AG10803 (cell line): ENCODE results near the gene MYH16.
"Not testable (repeated sequence)": the region's sequence is repeated elsewhere in the genome, so short reads cannot be mapped to it uniquely, and the experiment has no call there.

Experiments used
- DNase-seq: peaks from one replicate; pipeline ENCODE4 v3.0.0; 2010; ENCODE audit warnings: low read depth
- H3K4me3 ChIP-seq: 2 replicates; pipeline ENCODE4 v1.5.1; 2011; ENCODE audit warnings: mild to moderate bottlenecking, low read length, control low read depth
- TF ChIP-seq, protein P1 (sequence below): conservative IDR thresholded peaks from 2 replicates; pipeline ENCODE4 v1.5.1; 2011; ENCODE audit warnings: mild to moderate bottlenecking, low read length, control low read depth, inconsistent platforms

MYH16 gene

DNA sequence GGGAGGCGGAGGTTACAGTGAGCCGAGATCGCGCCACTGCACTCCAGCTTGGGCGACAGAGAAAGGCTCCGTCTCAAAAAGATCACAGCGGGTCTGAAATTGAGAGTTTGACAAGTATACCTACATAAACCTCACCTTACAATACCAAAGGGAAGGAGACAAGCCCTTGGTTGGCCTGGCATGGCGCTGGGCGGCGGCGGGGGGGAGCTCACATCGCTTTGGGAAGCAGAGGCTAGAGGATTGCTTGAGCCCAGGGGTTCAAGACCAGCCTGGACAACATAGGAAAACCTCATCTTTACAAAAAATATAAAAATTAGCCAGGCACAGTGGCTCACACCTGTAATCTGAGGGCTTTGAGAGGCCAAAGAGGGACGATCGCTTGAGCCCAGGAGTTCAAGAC, 51.9 kb downstream of the MYH16 start:
- no peak overlapping the region for H3K4me3 ChIP-seq
- DNase-seq, result no peak
- TF ChIP-seq, protein P1, sequence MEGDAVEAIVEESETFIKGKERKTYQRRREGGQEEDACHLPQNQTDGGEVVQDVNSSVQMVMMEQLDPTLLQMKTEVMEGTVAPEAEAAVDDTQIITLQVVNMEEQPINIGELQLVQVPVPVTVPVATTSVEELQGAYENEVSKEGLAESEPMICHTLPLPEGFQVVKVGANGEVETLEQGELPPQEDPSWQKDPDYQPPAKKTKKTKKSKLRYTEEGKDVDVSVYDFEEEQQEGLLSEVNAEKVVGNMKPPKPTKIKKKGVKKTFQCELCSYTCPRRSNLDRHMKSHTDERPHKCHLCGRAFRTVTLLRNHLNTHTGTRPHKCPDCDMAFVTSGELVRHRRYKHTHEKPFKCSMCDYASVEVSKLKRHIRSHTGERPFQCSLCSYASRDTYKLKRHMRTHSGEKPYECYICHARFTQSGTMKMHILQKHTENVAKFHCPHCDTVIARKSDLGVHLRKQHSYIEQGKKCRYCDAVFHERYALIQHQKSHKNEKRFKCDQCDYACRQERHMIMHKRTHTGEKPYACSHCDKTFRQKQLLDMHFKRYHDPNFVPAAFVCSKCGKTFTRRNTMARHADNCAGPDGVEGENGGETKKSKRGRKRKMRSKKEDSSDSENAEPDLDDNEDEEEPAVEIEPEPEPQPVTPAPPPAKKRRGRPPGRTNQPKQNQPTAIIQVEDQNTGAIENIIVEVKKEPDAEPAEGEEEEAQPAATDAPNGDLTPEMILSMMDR, result no peak

GRCh38 chr7:99325001-99325493, 52.4 kb downstream of the MYH16 start:
- TF ChIP-seq, protein P1, result no peak
- DNase-seq, result no peak

DNA sequence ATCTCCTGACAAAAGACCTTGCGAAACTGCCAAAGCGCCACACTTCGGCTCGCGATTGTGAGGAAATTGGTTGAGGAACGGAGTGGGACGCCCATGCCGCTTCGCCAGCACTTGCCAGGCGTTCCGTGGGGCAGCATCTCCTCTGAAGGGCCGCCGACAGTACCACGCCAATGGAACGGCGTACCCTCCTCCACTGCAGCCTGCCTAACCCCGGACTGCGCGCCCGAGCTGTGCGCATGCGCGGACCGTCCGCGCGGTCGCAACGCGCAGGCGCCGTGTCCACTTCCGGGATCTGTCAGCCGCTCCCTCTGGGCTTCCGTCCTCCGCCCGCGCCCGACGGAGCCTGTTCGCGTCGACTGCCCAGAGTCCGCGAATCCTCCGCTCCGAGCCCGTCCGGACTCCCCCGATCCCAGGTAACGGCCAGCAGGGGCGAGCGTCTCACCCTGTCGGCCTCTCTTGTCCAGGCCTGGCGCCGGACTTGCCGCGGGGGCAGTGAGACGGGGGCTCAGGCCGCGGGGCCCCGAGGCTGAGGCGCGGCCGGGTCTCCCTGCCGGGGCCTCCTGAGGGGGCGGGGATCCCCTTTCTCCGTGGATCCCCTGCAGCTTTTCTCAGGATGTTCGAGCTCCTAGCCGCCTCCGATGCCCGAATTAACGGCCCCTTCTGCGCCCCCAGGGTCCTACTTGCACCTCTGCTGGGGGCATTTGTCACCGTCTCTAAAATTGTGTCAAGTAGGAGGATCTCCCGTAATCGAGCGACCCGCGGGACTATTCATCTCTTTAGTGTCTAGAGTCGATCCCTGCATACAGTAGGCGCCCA, 53.2 kb downstream of the MYH16 start, which contains the start of gene ARPC1A:
TSS of gene ARPC1A (plus strand) at position 307 of the 816 bp plus-strand sequence. CDS start 7,456 bp downstream, outside the sequence.
- TF ChIP-seq, protein P1, result peak; percentile 28
- H3K4me3 ChIP-seq, result peak within 1 kb of the TSS; percentile 97
- peak; percentile 90 for DNase-seq

More at GRCh38 chr7:99325001-99325493, 52.4 kb downstream of the MYH16 start:
- peak overlapping the region; percentile 97 for H3K4me3 ChIP-seq

DNA sequence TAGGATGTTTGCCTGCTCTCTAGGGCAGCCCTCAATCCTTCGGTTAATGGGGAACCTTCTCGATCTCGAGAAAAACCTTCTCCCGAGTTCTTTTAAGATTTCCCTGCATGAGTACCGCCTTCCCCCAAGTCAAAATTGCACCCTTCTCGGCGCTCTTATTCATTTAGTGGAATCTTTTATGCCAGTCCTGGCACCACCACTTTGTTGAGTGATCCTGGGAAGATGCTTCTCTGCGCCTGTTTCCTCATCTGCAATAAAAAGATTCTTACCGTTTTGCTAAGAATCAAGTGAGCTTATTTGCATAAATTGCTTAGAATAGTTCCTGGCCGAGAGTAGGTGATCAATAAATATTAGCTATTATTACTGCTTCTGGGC, 53.8 kb downstream of the MYH16 start:
- TF ChIP-seq, protein P1, result no peak
- peak overlapping the region; percentile 97 for H3K4me3 ChIP-seq
- DNase-seq, result no peak

DNA sequence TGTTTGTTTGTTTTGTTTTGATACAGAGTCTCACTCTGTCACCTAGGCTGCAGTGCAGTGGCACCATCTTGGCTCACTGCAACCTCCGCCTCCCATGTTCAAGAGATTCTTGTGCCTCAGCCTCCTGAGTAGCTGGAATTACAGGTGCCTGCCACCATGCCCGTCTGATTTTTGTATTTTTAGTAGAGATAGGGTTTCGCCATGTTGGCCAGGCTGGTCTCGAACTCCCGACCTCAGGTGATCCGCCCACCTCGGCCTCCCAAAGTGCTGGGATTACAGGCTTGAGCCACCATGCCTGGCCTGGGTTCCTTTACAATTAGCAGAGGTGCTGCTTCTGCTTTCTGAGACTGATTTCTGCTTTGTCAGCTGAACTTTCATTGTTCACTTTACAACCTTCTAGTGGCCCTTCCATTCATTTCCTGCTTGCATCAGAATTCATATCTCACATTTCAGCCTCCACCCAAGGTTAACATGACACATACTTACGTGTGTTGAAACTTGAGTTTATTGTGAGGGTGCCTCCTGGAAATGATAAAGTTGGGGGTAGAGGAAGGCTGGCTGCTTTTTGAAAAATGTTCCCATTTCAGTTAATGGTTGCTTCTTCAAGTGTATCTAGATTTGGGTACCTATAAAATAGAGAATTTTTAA, 57.8 kb downstream of the MYH16 start:
- peak; percentile 75 for DNase-seq
- H3K4me3 ChIP-seq, result not testable (repeated sequence)

- no peak overlapping the region for H3K4me3 ChIP-seq
- TF ChIP-seq, protein P1, result no peak
- DNase-seq, result no peak
Observed at GRCh38 chr7:99331002-99331401, 58.4 kb downstream of the MYH16 start.

DNA sequence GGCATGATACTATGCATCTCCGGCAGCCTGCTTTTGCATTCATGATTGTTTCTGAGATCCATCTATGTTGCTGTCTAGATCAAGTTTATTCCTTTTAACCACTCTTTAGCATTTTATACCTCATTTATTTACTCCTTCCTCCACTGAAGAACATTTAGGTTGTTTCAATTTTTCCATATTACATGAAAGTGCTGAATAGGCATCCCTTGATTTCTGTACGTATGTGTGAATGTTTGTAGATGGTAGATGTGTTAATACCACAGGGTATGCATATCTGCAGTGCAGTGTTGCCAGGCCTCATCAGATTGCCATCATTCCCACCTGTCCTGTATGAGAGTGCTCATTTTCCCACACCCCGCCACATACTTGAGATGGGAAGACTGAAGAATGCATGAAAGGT, 67.0 kb downstream of the MYH16 start:
- TF ChIP-seq, protein P1, result no peak
- no peak overlapping the region for H3K4me3 ChIP-seq
- no peak for DNase-seq
